D341Med (cell line): ENCODE results near the gene CCDC88B.
A peak's percentile ranks its signal among the peaks of the same experiment; 100 is the strongest.
"Not testable (repeated sequence)": the region's sequence is repeated elsewhere in the genome, so short reads cannot be mapped to it uniquely, and the experiment has no call there.

Experiments used
- DNase-seq: peaks from one replicate; pipeline ENCODE4 v3.0.0; 2012; ENCODE audit warnings: low spot score

Gene CCDC88B

DNA sequence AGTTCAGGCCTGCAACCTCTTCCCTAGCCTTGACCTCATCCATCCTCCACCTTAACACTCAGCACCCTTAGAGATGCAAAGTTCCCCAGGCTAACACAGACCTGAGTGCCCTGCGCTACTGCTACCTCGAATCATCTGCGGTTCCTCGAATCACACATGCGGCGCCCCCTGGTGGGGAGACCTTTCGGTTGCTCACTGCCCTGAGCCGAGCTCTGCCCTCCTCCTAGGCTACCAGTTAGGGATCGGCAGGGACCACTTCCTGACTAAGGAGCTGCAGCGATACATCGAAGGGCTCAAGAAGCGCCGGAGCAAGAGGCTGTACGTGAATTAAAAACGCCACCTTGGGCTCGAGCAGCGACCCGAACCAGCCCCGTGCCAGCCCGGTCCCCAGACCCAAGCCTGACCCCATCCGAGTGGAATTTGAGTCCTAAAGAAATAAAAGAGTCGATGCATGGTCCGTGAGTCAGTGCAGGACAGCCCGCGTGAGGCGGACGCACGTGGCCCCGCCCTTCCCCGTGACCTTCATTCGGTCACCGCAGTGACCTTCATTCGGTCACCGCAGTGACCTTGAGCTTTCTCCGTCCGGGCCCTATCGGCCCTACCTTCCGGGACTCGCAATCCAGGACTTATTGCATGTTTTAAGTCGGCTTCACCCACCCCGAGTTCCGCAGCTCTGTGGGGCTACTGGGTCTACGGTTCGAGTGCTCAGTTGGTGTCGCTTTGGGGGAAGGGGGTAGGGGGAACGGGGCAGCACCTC, 35.5 kb upstream of the CCDC88B start:
- peak; percentile 81 for DNase-seq

- peak; percentile 99 for DNase-seq
These were observed 34.8 kb upstream of the CCDC88B start, which contains the start of gene ESRRA for GRCh38 chr11:64305075-64305690. Gene ESRRA, plus strand, starts transcription at chr11:64305524. Its CDS starts 1,656 bp downstream, at chr11:64307180.

DNA sequence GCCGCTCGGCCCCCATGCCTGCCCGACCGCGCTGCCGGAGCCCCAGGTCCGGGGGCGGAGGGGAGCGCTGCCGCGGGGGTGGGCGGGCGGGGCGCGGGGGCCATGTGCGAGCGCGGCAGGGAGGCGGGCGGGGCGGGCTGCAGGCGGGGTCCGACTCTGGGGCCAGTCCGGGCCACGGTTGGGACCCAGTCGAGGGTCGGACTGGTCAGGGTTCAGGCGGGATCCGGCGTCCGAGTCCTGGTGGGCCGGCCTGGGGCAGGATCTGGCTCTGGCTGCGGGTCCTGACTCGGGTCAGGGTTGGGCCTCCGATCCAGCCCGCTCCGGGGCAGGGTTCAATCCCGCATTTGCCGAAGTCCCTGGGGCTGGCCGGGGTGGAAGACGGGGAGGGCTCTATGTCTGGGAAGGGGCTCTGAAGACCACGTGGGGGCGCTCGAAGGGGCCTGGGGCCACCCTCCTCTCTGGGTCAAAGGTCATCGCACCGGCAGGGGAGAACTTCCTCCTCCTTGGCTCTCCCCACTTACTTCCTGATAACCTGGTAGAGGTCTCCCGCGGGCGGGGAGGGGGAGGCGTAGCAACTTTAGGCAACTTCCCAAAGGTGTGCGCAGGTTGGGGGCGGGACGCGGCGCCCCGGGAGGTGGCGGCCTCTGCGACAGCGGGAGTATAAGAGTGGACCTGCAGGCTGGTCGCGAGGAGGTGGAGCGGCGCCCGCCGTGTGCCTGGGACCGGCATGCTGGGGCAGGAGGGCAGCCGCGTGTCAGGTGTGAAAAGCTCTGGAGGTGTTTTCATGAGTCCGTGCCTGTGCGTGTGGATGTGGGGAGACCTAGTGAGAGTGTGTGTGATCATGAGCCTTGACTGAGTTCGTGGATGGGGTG, 34.1 kb upstream of the CCDC88B start:
- no peak for DNase-seq

- DNase-seq = no peak
These were observed 33.5 kb upstream of the CCDC88B start for GRCh38 chr11:64306563-64306875.

DNA sequence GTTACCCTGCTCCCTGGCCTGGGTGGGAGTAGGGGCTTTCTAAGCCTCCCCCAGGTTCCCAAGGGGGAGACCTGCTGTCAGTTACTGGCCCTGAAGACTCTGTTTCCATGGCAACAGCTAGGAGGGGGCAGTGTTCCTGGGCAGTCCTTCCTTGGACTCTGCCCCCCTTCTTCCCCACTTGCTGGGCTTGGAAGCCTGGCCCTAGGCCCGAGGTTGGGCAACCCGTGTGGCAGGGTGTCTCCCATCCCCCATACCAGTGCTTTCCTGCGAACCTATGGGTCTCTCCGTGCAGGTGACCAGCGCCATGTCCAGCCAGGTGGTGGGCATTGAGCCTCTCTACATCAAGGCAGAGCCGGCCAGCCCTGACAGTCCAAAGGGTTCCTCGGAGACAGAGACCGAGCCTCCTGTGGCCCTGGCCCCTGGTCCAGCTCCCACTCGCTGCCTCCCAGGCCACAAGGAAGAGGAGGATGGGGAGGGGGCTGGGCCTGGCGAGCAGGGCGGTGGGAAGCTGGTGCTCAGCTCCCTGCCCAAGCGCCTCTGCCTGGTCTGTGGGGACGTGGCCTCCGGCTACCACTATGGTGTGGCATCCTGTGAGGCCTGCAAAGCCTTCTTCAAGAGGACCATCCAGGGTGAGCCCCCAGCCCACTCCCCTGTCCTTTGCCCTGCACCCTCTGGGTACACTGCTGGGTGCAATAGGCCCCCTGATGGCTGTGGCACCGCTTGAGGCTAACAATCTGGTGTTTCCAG, 33.0 kb upstream of the CCDC88B start:
- DNase-seq = no peak

- DNase-seq = not testable (repeated sequence)
These were observed 32.2 kb upstream of the CCDC88B start for GRCh38 chr11:64307795-64308194.

GRCh38 chr11:64312947-64313346, 27.1 kb upstream of the CCDC88B start:
- DNase-seq = no peak

DNA sequence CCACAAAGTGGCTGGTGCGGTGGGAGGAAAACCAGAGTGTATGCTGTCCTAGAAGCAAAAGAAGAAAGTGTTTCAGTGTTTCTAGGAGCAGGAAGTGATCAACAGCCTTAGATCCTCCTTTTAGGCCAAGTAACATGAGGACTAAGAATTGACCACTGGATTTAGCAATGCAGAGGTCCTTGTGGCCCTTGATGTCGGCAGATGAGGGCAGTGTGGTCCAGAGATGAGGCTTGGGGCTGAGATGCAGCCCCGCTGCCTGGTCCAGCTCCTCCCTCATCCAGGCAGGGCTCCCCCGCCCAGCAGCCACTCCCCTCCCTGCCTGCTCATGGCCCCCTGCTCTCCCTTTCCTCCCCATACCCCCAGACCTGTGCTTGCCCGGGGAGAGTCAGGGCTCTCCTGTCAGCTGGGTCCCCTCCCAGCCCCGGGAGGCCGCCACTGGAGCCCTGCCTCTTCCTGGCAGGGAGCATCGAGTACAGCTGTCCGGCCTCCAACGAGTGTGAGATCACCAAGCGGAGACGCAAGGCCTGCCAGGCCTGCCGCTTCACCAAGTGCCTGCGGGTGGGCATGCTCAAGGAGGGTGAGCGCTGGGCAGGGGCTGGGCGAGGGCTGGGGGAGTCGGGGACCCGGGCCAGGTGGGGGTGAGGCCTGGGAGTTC, 26.4 kb upstream of the CCDC88B start:
- DNase-seq = no peak

DNA sequence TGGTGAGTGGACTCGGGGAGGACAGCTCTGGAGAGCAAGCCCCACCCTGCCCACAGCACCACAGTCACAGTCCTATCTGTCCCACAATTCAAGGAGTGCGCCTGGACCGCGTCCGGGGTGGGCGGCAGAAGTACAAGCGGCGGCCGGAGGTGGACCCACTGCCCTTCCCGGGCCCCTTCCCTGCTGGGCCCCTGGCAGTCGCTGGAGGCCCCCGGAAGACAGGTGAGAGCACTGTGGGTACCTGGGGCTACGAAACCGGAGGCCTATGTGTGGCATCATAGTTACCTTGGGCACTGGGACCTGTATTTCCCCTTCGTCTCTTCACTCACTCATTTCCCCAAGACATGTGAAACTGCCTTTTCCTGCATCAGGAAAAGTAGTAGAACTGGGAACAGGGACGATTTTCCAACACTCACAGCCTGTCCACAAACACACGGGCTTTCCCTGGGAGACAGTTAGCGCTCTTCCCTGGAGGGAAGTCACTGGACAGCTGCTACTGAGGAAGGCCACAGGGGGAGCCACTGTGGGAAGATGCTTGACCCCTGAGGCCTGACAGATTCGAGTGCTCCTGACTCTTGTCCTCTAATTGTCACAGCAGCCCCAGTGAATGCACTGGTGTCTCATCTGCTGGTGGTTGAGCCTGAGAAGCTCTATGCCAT, 25.7 kb upstream of the CCDC88B start:
- DNase-seq = no peak

DNA sequence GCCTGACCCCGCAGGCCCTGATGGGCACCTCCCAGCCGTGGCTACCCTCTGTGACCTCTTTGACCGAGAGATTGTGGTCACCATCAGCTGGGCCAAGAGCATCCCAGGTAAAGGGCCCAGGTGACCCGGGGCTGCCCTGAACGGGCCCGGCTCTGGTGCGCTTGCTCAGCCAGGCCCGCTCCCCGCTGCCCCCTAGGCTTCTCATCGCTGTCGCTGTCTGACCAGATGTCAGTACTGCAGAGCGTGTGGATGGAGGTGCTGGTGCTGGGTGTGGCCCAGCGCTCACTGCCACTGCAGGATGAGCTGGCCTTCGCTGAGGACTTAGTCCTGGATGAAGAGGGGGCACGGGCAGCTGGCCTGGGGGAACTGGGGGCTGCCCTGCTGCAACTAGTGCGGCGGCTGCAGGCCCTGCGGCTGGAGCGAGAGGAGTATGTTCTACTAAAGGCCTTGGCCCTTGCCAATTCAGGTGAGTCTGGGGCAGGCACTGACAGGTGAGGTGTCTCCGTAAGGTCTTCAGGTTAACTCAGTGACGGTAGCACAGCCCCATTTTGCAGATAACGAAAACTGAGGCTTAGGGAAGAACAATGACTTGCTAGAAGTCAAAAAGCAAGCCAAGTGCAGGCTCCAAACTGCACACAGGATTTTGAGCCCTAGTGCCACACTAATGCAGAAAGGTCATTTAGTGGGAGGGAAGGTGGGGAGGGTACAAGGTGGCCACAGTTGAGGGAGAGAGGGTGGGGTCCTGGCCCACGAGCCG, 25.0 kb upstream of the CCDC88B start:
- no peak for DNase-seq

DNA sequence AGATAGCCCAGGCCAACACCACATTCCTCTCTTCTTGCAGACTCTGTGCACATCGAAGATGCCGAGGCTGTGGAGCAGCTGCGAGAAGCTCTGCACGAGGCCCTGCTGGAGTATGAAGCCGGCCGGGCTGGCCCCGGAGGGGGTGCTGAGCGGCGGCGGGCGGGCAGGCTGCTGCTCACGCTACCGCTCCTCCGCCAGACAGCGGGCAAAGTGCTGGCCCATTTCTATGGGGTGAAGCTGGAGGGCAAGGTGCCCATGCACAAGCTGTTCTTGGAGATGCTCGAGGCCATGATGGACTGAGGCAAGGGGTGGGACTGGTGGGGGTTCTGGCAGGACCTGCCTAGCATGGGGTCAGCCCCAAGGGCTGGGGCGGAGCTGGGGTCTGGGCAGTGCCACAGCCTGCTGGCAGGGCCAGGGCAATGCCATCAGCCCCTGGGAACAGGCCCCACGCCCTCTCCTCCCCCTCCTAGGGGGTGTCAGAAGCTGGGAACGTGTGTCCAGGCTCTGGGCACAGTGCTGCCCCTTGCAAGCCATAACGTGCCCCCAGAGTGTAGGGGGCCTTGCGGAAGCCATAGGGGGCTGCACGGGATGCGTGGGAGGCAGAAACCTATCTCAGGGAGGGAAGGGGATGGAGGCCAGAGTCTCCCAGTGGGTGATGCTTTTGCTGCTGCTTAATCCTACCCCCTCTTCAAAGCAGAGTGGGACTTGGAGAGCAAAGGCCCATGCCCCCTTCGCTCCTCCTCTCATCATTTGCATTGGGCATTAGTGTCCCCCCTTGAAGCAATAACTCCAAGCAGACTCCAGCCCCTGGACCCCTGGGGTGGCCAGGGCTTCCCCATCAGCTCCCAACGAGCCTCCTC, 24.1 kb upstream of the CCDC88B start:
- DNase-seq = not testable (repeated sequence)

DNA sequence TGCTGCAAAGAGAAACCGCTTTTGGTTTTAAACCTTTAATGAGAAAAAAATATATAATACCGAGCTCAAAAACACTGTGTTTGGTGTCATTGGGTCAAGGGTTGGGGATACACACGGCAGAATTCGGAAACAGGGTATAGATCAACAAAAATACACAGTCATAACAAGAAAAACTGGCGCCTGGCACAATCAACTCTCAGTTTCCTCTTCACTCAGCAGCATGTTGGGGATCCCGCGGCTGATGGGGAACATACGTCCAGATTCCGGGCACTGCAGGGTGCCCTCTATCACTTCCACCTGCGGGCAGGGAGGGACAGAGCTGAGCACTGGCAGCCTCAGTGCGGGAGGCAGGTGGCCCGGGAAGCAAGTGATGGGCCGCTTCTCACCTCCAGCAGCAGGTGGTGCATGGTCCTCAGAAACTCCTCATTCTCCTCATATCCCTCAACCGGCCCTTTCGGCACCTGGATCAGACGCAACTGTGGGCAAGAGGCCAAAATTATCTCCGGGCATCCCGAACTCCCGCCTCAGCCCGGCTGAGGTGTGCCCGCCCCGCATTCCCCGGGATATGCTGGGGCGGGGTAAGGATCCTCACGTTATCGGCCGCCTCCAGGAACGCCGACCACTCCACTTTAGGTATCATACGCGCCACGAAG, 23.2 kb upstream of the CCDC88B start:
- DNase-seq = peak; percentile 42

DNA sequence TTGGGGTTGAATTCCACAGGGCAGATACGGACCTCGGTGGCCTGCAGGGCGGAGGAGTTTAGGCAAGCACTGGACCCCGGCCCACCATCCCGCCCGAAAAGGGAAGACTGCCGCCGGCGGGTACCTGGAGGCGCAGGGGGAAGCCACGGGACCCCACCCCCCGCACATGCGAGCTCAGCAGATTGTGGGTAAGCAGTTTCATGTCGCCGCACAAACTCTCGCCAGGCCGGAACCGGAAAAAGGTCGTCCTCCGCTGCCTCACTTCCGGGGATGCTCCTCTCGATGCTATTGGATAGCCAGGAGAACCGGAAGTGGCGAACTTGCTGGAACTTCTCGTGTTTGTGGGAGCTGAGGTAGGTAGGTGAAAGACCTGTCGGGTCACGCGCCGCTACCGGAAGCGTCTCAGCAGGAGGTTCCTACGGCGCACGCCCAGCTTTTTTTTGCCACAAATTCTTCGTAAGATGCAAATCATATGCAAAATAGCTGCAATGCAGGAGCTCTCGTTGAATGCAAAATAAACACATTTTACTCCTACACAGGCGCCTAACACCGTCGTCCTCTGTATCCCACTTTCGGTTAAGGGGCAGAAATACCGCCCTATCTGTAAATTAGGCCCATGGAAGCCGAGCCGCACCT, 22.6 kb upstream of the CCDC88B start, which contains the start of gene TRMT112:
TRMT112 (minus strand) TSS at position 235 of the 636 bp plus-strand sequence; CDS start at position 202, 33 bp downstream.
- peak; percentile 86 for DNase-seq

DNA sequence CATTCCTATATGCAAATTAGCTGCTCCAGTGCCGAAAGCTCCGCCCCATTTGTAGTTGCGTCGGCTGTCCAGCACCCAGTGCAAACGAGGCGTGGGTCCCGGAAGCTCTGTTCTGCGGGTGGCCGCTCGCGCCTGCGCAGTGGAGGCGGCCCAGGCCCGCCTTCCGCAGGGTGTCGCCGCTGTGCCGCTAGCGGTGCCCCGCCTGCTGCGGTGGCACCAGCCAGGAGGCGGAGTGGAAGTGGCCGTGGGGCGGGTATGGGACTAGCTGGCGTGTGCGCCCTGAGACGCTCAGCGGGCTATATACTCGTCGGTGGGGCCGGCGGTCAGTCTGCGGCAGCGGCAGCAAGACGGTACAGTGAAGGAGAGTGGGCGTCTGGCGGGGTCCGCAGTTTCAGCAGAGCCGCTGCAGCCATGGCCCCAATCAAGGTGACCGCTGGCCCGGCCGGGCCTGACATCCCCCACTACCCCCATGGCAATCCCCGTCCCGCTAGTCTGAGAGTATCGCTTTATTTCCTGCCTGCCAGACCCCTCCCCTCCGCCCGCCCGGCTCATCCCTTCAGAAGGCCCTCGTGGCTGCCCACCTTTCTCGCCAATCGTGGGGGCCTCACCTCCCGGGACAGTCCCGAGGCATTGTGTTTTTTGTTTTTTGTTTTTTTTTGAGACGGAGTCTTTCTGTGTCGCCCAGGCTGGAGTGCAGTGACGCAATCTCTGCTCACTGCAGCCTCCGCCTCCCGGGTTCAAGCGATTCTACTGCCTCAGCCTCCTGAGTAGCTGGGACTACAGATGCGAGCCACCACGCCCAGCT, 21.8 kb upstream of the CCDC88B start, which contains the start of gene PRDX5:
PRDX5 (plus strand) TSS at position 161 of the 805 bp plus-strand sequence; CDS start at position 256, 95 bp downstream.
- peak; percentile 97 for DNase-seq

GRCh38 chr11:64318766-64319761, 20.9 kb upstream of the CCDC88B start:
- no peak for DNase-seq

GRCh38 chr11:64320556-64320955, 19.4 kb upstream of the CCDC88B start:
- DNase-seq = no peak
